ENCODE data around the gene SLC13A3. TPM values are rescaled to one million over a fixed set of nuclear protein-coding genes. Genes with fewer than 3 reads are reported as not detected.

Gene SLC13A3
- total RNA-seq, 2 experiments from 2014 or later, result not detected

GRCh38 chr20:46592580-46593362 lies 58.5 kb downstream of the SLC13A3 start:
- Mint-ChIP-seq H3K27ac (no peak overlapping the region), H3K4me3 (no peak overlapping the region), H3K9me3 (no peaks in the 10 kb centered on the region), H3K36me3 (ENCODE audit: low read depth) (no peaks in the 10 kb centered on the region), H3K27me3 (peaks cover 11% of the 10 kb centered on the region), H3K4me1 (ENCODE audit: low read depth) (peaks cover 4% of the 10 kb centered on the region)
- ChIA-PET CTCF (interaction anchor here (1.0 to 1.4 kb wide), 2 partner anchors 26 to 47 kb away, joined by 3 to 4 read pairs; no protein-coding TSS in a partner anchor), POLR2A (no interaction called here)
- peak; percentile 45 for DNase-seq
- no peak for ATAC-seq
- intact Hi-C loops (cut with micrococcal nuclease), result no loop called here
- TF ChIP-seq CTCF (IDR thresholded peaks at IDR 0.05), result peak; percentile 24

GRCh38 chr20:46590443-46590842 lies 60.8 kb downstream of the SLC13A3 start:
- H3K36me3 Mint-ChIP-seq (ENCODE audit: low read depth), result no peaks in the 10 kb centered on the region
- peaks cover 4% of the 10 kb centered on the region for H3K4me1 Mint-ChIP-seq (ENCODE audit: low read depth)
- H3K9me3 Mint-ChIP-seq, result no peaks in the 10 kb centered on the region
- H3K27ac Mint-ChIP-seq, result no peak overlapping the region
- ATAC-seq (no peak), DNase-seq (no peak)
- no peak for TF ChIP-seq CTCF (IDR thresholded peaks at IDR 0.05)
- POLR2A ChIA-PET, result no interaction called here
- H3K4me3 Mint-ChIP-seq, result no peak overlapping the region
- peaks cover 8% of the 10 kb centered on the region for H3K27me3 Mint-ChIP-seq
- intact Hi-C loops (cut with micrococcal nuclease), result no loop called here
- CTCF ChIA-PET, result no interaction called here

DNA sequence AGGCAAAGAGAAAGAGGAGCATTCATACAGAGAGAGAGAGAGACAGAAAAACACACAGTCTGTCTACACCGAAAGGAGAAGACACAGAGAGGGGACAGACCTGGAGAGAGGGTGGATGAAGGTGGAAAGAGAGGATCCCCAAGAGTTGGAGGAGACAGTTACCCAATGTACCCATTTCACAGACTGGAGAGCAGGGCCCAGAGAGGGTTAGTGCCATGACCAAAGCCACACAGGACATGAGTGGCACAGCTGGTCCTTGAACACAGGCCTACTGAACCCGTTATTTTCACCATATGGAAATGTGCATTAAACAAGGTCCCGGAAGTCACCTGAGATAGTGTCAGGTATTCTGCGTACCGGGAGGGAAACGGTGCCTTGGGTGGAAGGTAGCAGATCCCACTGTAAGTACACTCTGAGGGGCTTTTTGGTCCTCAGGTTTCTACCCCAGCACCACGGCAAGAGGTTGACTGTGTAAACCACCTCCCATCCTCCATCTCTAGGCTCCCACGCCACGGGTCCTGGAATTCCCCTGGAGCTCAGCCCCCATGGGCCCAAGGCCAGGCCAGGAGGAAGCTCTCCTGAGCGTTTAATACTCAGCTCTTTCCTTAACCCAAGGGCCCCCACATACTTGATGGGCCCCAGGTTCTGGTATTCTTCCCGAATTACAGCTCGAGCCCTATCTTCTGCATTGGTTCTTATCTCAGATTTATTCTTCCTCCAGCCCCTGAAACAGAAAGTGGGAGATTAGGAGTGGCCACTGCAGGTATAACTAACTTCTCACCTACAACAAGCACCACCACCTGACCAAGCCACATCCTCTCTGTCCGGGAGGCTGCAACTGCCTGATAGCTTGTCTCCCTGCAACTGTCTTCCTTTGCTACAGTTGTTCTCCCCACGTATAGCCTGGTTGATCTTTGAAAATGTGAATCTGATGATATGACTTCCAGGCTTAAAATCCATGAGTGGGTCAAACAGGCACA lies 62.4 kb downstream of the SLC13A3 start:
- Mint-ChIP-seq H3K27me3 (peaks cover 6% of the 10 kb centered on the region), H3K36me3 (ENCODE audit: low read depth) (no peaks in the 10 kb centered on the region), H3K9me3 (no peaks in the 10 kb centered on the region), H3K4me3 (no peak overlapping the region), H3K27ac (no peak overlapping the region), H3K4me1 (ENCODE audit: low read depth) (peaks cover 4% of the 10 kb centered on the region)
- ChIA-PET CTCF (no interaction called here), POLR2A (no interaction called here)
- peak; percentile 37 for ATAC-seq
- intact Hi-C loops (cut with micrococcal nuclease), result no loop called here
- peak; percentile 22 for DNase-seq
- no peak for TF ChIP-seq CTCF (IDR thresholded peaks at IDR 0.05)

GRCh38 chr20:46587986-46588385 lies 63.3 kb downstream of the SLC13A3 start:
- CTCF ChIA-PET, result no interaction called here
- POLR2A ChIA-PET, result no interaction called here
- no peak for DNase-seq

More at GRCh38 chr20:46587986-46588385, 63.3 kb downstream of the SLC13A3 start:
- TF ChIP-seq CTCF (IDR thresholded peaks at IDR 0.05), result no peak
- Mint-ChIP-seq H3K4me1 (ENCODE audit: low read depth) (peaks cover 4% of the 10 kb centered on the region), H3K27me3 (peaks cover 6% of the 10 kb centered on the region), H3K9me3 (no peaks in the 10 kb centered on the region), H3K36me3 (ENCODE audit: low read depth) (no peaks in the 10 kb centered on the region), H3K27ac (no peak overlapping the region), H3K4me3 (no peak overlapping the region)
- intact Hi-C loops (cut with micrococcal nuclease), result no loop called here
- no peak for ATAC-seq

Measured in activated CD8-positive, alpha-beta T cell treated with anti-CD3 and anti-CD28 coated beads for 36 hours (primary cell).